Measurements from ENCODE around the gene RIPOR3. TPM values are rescaled to one million over a fixed set of nuclear protein-coding genes. Genes with fewer than 3 reads are reported as not detected.

RIPOR3 gene
- polyA plus RNA-seq, 2 of the 4 experiments (the other 2 are of a cell fraction): 0.03 to 0.06 TPM

GRCh38 chr20:50611128-50611810, 80.1 kb downstream of the RIPOR3 start:
- no peaks in the 10 kb centered on the region for H3K9me3 ChIP-seq
- no peak overlapping the region for H3K4me2 ChIP-seq
- ChIA-PET POLR2A (interaction anchor here (1.1 kb wide), 1 partner anchor 183 kb away, joined by 3 read pairs; no protein-coding TSS in a partner anchor), CTCF (interaction anchor here (0.7 to 3.0 kb wide), 13 partner anchors 12 to 184 kb away, joined by 3 to 9 read pairs (median 3); partner anchors contain the start of gene BCAS4)
- 73% methylated on average over 15 of the region's 15 CpGs for WGBS (ENCODE audit: missing lambda C conversion rate)
- H3K4me1 ChIP-seq: no peaks in the 10 kb centered on the region
- no peak for ATAC-seq
- H3K27ac ChIP-seq: no peak overlapping the region
- no peak for DNase-seq (ENCODE audit: low read depth in 1 of 2, low spot score in 1 of 2)
- TF ChIP-seq MAZ (IDR thresholded peaks at IDR 0.05; ENCODE audit: borderline replicate concordance, low read depth, low read length) (no peak), ZNF302 (CRISPR knock-in tag; IDR thresholded peaks at IDR 0.05) (no peak), KDM5A (IDR thresholded peaks at IDR 0.05) (no peak), JUNB (IDR thresholded peaks at IDR 0.05) (no peak), HOXB13 (CRISPR knock-in tag; IDR thresholded peaks at IDR 0.05; ENCODE audit: low read depth) (no peak), HEYL (CRISPR knock-in tag; IDR thresholded peaks at IDR 0.05) (no peak), EHF (CRISPR knock-in tag; IDR thresholded peaks at IDR 0.05) (no peak), REST (IDR thresholded peaks at IDR 0.05) (no peak), BCL3 (IDR thresholded peaks at IDR 0.05) (no peak), HDAC2 (IDR thresholded peaks at IDR 0.05) (no peak), BHLHE40 (IDR thresholded peaks at IDR 0.05; ENCODE audit: low read depth, low read length) (no peak), NFE2L2 (conservative IDR thresholded peaks at IDR 0.05; ENCODE audit: low read length) (no peak), PBX3 (IDR thresholded peaks at IDR 0.05) (no peak), ESRRA (IDR thresholded peaks at IDR 0.05; ENCODE audit: borderline replicate concordance, low read length) (no peak)
- no peak for FAIRE-seq
- H3K4me3 ChIP-seq: no peak overlapping the region

GRCh38 chr20:50610212-50610718, 81.1 kb downstream of the RIPOR3 start:
- no peak overlapping the region for H3K4me2 ChIP-seq
- no peaks in the 10 kb centered on the region for H3K9me3 ChIP-seq
- 26% methylated on average over 4 of the region's 4 CpGs for WGBS (ENCODE audit: missing lambda C conversion rate)
- DNase-seq (ENCODE audit: low read depth in 1 of 2, low spot score in 1 of 2): peak in 1 of 2 experiments; percentile 38
- FAIRE-seq: no peak
- H3K4me1 ChIP-seq: no peaks in the 10 kb centered on the region
- H3K4me3 ChIP-seq: no peak overlapping the region
- CTCF ChIA-PET: interaction anchor here (0.8 to 3.0 kb wide), 12 partner anchors 11 to 431 kb away, joined by 3 to 10 read pairs (median 3); no protein-coding TSS in a partner anchor
- no peak overlapping the region for H3K27ac ChIP-seq
- TF ChIP-seq HOXB5 (CRISPR knock-in tag; IDR thresholded peaks at IDR 0.05) (no peak), HOXA7 (CRISPR knock-in tag; IDR thresholded peaks at IDR 0.05) (no peak), RAD21 (conservative IDR thresholded peaks at IDR 0.05 in 1 of 2, IDR thresholded peaks at IDR 0.05 in 1 of 2) (peak in 1 of 2 experiments; percentile 33; a peak in 2 of 5 replicates), MAFK (IDR thresholded peaks at IDR 0.05; ENCODE audit: partially characterized antibody) (no peak), TFCP2L1 (CRISPR knock-in tag; IDR thresholded peaks at IDR 0.05) (no peak), HES2 (IDR thresholded peaks at IDR 0.05) (no peak), ZNF302 (CRISPR knock-in tag; IDR thresholded peaks at IDR 0.05) (no peak), FOSL2 (IDR thresholded peaks at IDR 0.05) (no peak), FOSL2 (CRISPR knock-in tag; IDR thresholded peaks at IDR 0.05) (no peak), CHD2 (IDR thresholded peaks at IDR 0.05; ENCODE audit: low read length, partially characterized antibody) (no peak), KDM1A (IDR thresholded peaks at IDR 0.05; ENCODE audit: low read depth) (no peak), SMC3 (IDR thresholded peaks at IDR 0.05) (0 out of 3 replicates have a peak, but pooled peaks have one; percentile 11)
- peak; percentile 60 to 76 for ATAC-seq
- POLR2A ChIA-PET: no interaction called here
